ENCODE results near the gene DGKZ. TPM values are rescaled to one million over a fixed set of nuclear protein-coding genes. Genes with fewer than 3 reads are reported as not detected.
"Not testable (repeated sequence)": the region's sequence is repeated elsewhere in the genome, so short reads cannot be mapped to it uniquely, and the experiment has no call there.

The DGKZ gene
- total RNA-seq, 4 donors from 2014 or later, result 41.8 to 86.4 (median 60.3) TPM

DNA sequence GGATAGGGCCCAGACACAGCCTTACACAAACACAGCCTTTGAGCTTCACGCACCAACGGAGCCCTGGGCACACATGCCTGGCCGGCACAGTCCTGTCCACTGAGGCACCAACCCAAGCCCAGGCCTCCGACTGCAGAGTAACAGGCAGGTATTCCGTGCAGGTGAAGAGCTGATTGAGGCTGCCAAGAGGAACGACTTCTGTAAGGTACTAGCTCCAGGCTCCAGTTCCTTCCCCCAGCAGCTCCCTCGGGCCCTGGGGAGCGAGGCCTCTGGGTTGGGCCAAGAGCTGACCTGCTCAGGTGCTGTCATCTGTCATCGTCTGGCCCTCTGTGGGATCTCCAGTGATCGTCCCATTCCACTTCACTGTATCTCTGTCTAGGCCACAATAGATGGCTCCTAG is 31.0 kb downstream of the DGKZ start:
- 70 to 78% methylated on average over 5 to 10 of the region's 10 CpGs for WGBS, 2 donors
- no peak for DNase-seq (ENCODE audit: low spot score in 2 of 2)
- no peak overlapping the region for H3K4me3 ChIP-seq (ENCODE audit: low read depth, poor library complexity, severe bottlenecking)
- intact Hi-C loops (cut with DNase I; ENCODE audit: low total_unique reads), result no loop called here
- TF ChIP-seq, protein P1, sequence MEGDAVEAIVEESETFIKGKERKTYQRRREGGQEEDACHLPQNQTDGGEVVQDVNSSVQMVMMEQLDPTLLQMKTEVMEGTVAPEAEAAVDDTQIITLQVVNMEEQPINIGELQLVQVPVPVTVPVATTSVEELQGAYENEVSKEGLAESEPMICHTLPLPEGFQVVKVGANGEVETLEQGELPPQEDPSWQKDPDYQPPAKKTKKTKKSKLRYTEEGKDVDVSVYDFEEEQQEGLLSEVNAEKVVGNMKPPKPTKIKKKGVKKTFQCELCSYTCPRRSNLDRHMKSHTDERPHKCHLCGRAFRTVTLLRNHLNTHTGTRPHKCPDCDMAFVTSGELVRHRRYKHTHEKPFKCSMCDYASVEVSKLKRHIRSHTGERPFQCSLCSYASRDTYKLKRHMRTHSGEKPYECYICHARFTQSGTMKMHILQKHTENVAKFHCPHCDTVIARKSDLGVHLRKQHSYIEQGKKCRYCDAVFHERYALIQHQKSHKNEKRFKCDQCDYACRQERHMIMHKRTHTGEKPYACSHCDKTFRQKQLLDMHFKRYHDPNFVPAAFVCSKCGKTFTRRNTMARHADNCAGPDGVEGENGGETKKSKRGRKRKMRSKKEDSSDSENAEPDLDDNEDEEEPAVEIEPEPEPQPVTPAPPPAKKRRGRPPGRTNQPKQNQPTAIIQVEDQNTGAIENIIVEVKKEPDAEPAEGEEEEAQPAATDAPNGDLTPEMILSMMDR (IDR thresholded peaks at IDR 0.05), result no peak
- TF ChIP-seq POLR2A (IDR thresholded peaks at IDR 0.05), result no peak

DNA sequence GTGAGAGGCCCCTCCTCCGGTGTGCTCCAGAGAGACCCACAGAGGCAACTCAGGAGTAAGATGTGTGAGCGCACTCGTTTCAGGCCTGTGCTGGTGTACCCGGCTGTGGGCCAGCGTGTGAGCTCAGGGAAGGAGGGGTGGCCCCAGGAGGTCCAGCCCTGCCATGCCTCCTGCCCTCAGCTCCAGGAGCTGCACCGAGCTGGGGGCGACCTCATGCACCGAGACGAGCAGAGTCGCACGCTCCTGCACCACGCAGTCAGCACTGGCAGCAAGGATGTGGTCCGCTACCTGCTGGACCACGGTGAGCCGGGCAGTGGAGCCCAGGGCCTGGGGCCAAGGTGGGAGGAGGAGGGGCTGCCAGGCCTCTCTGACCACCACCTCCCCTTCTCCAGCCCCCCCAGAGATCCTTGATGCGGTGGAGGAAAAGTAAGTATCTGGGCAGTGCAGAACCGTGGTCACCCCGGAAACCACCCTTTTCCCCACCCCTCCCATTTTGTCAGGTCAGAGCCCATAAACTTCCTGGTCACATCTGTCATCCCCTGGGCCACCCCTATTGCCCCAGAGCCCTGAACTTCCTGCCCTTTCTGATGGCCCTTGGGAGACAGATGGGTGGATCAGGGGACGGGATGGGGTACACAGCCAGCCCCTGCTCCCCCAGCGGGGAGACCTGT is 31.7 kb downstream of the DGKZ start:
- WGBS, 2 donors, result 59 to 62% methylated on average over 13 to 20 of the region's 20 CpGs
- TF ChIP-seq, protein P1 (IDR thresholded peaks at IDR 0.05), result no peak
- TF ChIP-seq POLR2A (IDR thresholded peaks at IDR 0.05), result no peak
- H3K4me3 ChIP-seq (ENCODE audit: low read depth, poor library complexity, severe bottlenecking), result no peak overlapping the region
- intact Hi-C loops (cut with DNase I; ENCODE audit: low total_unique reads), result no loop called here
- DNase-seq (ENCODE audit: low spot score in 2 of 2), result no peak

DNA sequence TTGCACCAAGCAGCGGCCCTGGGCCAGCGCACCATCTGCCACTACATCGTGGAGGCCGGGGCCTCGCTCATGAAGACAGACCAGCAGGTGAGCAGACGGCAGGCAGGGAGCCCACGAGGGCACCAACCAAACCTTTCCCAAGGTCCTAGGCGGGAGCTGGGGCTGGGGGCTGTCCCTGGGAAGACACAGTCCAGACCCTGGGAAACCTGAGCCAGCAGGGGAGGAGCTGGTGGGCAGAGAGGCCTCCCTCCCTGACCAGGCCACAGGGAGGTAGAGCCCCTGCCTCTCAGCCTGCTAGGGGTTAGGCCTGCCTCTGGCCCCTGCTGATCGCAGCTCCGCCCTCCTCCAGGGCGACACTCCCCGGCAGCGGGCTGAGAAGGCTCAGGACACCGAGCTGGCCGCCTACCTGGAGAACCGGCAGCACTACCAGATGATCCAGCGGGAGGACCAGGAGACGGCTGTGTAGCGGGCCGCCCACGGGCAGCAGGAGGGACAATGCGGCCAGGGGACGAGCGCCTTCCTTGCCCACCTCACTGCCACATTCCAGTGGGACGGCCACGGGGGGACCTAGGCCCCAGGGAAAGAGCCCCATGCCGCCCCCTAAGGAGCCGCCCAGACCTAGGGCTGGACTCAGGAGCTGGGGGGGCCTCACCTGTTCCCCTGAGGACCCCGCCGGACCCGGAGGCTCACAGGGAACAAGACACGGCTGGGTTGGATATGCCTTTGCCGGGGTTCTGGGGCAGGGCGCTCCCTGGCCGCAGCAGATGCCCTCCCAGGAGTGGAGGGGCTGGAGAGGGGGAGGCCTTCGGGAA is 32.4 kb downstream of the DGKZ start:
- DNase-seq (ENCODE audit: low spot score in 2 of 2); intact Hi-C loops (cut with DNase I; ENCODE audit: low total_unique reads); H3K4me3 ChIP-seq (ENCODE audit: low read depth, poor library complexity, severe bottlenecking): not testable (repeated sequence)
- 59 to 71% methylated on average over 13 to 21 of the region's 36 CpGs for WGBS, 2 donors

DNA sequence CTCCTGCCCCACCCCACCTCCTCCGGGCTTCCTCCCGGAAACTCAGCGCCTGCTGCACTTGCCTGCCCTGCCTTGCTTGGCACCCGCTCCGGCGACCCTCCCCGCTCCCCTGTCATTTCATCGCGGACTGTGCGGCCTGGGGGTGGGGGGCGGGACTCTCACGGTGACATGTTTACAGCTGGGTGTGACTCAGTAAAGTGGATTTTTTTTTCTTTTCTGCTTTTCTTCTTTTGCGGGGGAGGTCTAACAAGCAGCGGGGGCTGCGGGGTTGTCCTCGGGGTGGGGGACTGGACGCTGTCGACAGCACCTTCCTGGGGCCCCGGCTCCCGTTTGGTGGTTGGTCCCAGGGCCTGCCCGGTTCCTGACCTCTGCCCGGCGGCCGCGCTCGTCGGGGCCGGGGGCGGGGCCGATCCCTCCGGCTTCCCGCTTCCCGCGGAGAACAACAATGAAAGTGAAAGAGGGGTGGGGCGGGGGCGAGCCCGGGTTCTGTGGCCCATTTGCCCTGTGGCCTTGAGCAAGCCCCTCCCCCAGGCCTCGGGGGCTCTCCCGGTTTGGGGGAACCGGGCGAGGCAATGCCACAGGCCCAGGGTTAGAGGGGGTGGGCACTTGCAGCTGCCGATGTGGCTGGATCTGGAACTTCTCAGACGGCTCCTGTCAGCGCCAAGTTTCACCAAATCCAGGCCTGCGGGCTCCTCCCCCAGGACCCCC is 33.2 kb downstream of the DGKZ start:
- DNase-seq (ENCODE audit: low spot score in 2 of 2), result peak; percentile 38 to 95
- peak overlapping the region; percentile 62 for H3K4me3 ChIP-seq (ENCODE audit: low read depth, poor library complexity, severe bottlenecking)
- TF ChIP-seq, protein P1 (IDR thresholded peaks at IDR 0.05), result no peak
- no peak for TF ChIP-seq POLR2A (IDR thresholded peaks at IDR 0.05)
- 1% methylated on average over 41 to 45 of the region's 45 CpGs for WGBS, 2 donors
- intact Hi-C loops (cut with DNase I; ENCODE audit: low total_unique reads), result no loop called here

DNA sequence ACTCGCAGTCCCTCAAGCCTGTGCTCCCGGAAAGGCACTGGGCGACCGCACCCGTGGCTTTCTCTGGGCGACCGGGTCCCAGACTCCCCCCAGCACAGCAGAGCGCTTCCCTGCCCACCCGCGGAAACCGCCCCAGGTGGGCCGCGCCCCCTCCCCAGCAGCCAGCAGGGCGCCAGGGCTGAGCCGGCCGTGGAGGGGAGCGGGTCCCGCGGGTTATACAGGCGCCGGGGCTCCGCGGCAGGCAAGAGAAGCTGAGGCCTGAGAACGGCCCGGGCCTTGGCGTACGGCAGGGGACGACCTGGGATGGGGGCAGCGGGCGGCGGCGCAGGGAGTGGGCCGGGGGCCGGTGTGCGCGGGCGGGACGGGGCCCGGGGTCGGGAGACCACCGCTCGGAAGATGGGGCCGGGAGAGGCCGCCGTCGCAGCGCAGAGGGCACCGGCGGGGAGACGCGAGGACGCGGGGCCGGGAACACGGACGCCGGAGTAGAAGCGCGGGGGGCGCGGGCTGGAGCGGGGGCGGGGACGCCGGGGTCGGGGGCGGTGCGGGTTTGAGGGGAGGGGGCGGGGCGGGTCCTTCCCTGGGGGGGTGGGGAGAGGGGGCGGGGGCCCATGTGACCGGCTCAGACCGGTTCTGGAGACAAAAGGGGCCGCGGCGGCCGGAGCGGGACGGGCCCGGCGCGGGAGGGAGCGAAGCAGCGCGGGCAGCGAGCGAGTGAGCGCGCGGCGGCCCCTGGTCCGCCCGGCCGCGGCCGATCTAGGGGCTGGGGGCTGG is 34.0 kb downstream of the DGKZ start, which contains the start of gene MDK:
MDK (plus strand) TSS at position 622 of the 771 bp plus-strand sequence. CDS start 389 bp downstream, outside the sequence.
- H3K4me3 ChIP-seq (ENCODE audit: low read depth, poor library complexity, severe bottlenecking), result peak within 1 kb of the TSS; percentile 62
- DNase-seq (ENCODE audit: low spot score in 2 of 2), result no peak
- TF ChIP-seq, protein P1 (IDR thresholded peaks at IDR 0.05), result no peak
- no peak for TF ChIP-seq POLR2A (IDR thresholded peaks at IDR 0.05)
- intact Hi-C loops (cut with DNase I; ENCODE audit: low total_unique reads), result no loop called here
- WGBS, 2 donors, result 1% methylated on average over 15 to 26 of the region's 96 CpGs

All from lower leg skin (tissue), 4 donors.